ENCODE data around the gene TM9SF1. TPM values are rescaled to one million over a fixed set of nuclear protein-coding genes. Genes with fewer than 3 reads are reported as not detected.

TM9SF1 gene
- total and polyA plus RNA-seq, 2 of the 13 experiments (the other 11 are each of a cell fraction or from before 2014, with no cell fraction given) = 83.2 to 110 TPM

DNA sequence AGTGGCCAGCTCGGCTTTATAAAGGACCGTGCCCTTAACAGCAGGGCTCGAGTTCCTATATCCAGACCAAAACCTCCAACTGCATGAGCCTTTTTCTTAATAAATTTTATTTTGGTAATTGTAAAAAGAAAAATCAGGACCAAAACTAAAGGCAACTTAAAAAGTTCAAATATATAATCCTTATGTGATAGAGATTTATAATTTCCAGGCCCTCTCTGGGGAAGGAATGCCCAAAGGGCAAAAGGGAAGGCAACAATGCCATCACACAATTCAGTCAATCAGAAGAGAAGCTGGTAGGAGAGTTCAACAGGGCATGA, 6.2 kb downstream of the TM9SF1 start (continued):
- TF ChIP-seq, protein P1, sequence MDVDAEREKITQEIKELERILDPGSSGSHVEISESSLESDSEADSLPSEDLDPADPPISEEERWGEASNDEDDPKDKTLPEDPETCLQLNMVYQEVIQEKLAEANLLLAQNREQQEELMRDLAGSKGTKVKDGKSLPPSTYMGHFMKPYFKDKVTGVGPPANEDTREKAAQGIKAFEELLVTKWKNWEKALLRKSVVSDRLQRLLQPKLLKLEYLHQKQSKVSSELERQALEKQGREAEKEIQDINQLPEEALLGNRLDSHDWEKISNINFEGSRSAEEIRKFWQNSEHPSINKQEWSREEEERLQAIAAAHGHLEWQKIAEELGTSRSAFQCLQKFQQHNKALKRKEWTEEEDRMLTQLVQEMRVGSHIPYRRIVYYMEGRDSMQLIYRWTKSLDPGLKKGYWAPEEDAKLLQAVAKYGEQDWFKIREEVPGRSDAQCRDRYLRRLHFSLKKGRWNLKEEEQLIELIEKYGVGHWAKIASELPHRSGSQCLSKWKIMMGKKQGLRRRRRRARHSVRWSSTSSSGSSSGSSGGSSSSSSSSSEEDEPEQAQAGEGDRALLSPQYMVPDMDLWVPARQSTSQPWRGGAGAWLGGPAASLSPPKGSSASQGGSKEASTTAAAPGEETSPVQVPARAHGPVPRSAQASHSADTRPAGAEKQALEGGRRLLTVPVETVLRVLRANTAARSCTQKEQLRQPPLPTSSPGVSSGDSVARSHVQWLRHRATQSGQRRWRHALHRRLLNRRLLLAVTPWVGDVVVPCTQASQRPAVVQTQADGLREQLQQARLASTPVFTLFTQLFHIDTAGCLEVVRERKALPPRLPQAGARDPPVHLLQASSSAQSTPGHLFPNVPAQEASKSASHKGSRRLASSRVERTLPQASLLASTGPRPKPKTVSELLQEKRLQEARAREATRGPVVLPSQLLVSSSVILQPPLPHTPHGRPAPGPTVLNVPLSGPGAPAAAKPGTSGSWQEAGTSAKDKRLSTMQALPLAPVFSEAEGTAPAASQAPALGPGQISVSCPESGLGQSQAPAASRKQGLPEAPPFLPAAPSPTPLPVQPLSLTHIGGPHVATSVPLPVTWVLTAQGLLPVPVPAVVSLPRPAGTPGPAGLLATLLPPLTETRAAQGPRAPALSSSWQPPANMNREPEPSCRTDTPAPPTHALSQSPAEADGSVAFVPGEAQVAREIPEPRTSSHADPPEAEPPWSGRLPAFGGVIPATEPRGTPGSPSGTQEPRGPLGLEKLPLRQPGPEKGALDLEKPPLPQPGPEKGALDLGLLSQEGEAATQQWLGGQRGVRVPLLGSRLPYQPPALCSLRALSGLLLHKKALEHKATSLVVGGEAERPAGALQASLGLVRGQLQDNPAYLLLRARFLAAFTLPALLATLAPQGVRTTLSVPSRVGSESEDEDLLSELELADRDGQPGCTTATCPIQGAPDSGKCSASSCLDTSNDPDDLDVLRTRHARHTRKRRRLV (CRISPR knock-in tag; IDR thresholded peaks at IDR 0.05) = peak; percentile 14
- no peak for TF ChIP-seq ARID2 (CRISPR knock-in tag; IDR thresholded peaks at IDR 0.05; ENCODE audit: borderline replicate concordance)
- TF ChIP-seq HDAC6 (IDR thresholded peaks at IDR 0.05; ENCODE audit: low read depth, low read length) = peak; percentile 83; the same call in 1 of the 2 replicates
- TF ChIP-seq RFXANK (CRISPR knock-in tag; IDR thresholded peaks at IDR 0.05) = no peak
- TF ChIP-seq, protein P2, sequence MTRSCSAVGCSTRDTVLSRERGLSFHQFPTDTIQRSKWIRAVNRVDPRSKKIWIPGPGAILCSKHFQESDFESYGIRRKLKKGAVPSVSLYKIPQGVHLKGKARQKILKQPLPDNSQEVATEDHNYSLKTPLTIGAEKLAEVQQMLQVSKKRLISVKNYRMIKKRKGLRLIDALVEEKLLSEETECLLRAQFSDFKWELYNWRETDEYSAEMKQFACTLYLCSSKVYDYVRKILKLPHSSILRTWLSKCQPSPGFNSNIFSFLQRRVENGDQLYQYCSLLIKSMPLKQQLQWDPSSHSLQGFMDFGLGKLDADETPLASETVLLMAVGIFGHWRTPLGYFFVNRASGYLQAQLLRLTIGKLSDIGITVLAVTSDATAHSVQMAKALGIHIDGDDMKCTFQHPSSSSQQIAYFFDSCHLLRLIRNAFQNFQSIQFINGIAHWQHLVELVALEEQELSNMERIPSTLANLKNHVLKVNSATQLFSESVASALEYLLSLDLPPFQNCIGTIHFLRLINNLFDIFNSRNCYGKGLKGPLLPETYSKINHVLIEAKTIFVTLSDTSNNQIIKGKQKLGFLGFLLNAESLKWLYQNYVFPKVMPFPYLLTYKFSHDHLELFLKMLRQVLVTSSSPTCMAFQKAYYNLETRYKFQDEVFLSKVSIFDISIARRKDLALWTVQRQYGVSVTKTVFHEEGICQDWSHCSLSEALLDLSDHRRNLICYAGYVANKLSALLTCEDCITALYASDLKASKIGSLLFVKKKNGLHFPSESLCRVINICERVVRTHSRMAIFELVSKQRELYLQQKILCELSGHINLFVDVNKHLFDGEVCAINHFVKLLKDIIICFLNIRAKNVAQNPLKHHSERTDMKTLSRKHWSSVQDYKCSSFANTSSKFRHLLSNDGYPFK (CRISPR knock-in tag; IDR thresholded peaks at IDR 0.05; ENCODE audit: borderline replicate concordance) = no peak
- TF ChIP-seq, protein P3, sequence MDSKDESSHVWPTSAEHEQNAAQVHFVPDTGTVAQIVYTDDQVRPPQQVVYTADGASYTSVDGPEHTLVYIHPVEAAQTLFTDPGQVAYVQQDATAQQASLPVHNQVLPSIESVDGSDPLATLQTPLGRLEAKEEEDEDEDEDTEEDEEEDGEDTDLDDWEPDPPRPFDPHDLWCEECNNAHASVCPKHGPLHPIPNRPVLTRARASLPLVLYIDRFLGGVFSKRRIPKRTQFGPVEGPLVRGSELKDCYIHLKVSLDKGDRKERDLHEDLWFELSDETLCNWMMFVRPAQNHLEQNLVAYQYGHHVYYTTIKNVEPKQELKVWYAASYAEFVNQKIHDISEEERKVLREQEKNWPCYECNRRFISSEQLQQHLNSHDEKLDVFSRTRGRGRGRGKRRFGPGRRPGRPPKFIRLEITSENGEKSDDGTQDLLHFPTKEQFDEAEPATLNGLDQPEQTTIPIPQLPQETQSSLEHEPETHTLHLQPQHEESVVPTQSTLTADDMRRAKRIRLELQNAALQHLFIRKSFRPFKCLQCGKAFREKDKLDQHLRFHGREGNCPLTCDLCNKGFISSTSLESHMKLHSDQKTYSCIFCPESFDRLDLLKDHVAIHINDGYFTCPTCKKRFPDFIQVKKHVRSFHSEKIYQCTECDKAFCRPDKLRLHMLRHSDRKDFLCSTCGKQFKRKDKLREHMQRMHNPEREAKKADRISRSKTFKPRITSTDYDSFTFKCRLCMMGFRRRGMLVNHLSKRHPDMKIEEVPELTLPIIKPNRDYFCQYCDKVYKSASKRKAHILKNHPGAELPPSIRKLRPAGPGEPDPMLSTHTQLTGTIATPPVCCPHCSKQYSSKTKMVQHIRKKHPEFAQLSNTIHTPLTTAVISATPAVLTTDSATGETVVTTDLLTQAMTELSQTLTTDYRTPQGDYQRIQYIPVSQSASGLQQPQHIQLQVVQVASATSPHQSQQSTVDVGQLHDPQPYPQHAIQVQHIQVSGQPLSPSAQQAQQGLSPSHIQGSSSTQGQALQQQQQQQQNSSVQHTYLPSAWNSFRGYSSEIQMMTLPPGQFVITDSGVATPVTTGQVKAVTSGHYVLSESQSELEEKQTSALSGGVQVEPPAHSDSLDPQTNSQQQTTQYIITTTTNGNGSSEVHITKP (CRISPR knock-in tag; IDR thresholded peaks at IDR 0.05; ENCODE audit: low read depth) = no peak
